ENCODE data around the gene MAP3K2. TPM values are rescaled to one million over a fixed set of nuclear protein-coding genes. Genes with fewer than 3 reads are reported as not detected.

The MAP3K2 gene
- total RNA-seq, 1 donor from 2014 or later = 79.5 TPM

GRCh38 chr2:127420039-127420864 is 32.5 kb upstream of the MAP3K2 start:
- Mint-ChIP-seq H3K9me3 (ENCODE audit: low read depth) (no peaks in the 10 kb centered on the region), H3K4me1 (ENCODE audit: low read depth) (peaks cover 36% of the 10 kb centered on the region), H3K27ac (ENCODE audit: unreplicated experiment) (no peak overlapping the region), H3K4me3 (ENCODE audit: unreplicated experiment) (no peak overlapping the region), H3K27me3 (ENCODE audit: low read depth) (no peaks in the 10 kb centered on the region), H3K36me3 (ENCODE audit: low read depth) (no peaks in the 10 kb centered on the region)
- TF ChIP-seq CTCF (IDR thresholded peaks at IDR 0.05) = no peak
- no peak for DNase-seq (ENCODE audit: low spot score)

- DNase-seq (ENCODE audit: low spot score) = no peak
- peaks cover 42% of the 10 kb centered on the region for H3K4me1 Mint-ChIP-seq (ENCODE audit: low read depth)
Observed at GRCh38 chr2:127419448-127420038, 31.8 kb upstream of the MAP3K2 start.

GRCh38 chr2:127419112-127419430 is 31.3 kb upstream of the MAP3K2 start:
- Mint-ChIP-seq H3K4me3 (ENCODE audit: unreplicated experiment) (no peak overlapping the region), H3K36me3 (ENCODE audit: low read depth) (no peaks in the 10 kb centered on the region), H3K4me1 (ENCODE audit: low read depth) (peaks cover 46% of the 10 kb centered on the region), H3K9me3 (ENCODE audit: low read depth) (no peaks in the 10 kb centered on the region), H3K27me3 (ENCODE audit: low read depth) (no peaks in the 10 kb centered on the region), H3K27ac (ENCODE audit: unreplicated experiment) (no peak overlapping the region)
- TF ChIP-seq CTCF (IDR thresholded peaks at IDR 0.05) = no peak
- DNase-seq (ENCODE audit: low spot score) = no peak

More at GRCh38 chr2:127419448-127420038, 31.8 kb upstream of the MAP3K2 start:
- H3K27ac Mint-ChIP-seq (ENCODE audit: unreplicated experiment) = no peak overlapping the region
- no peak for TF ChIP-seq CTCF (IDR thresholded peaks at IDR 0.05)
- no peaks in the 10 kb centered on the region for H3K9me3 Mint-ChIP-seq (ENCODE audit: low read depth)
- H3K4me3 Mint-ChIP-seq (ENCODE audit: unreplicated experiment) = no peak overlapping the region
- no peaks in the 10 kb centered on the region for H3K27me3 Mint-ChIP-seq (ENCODE audit: low read depth)
- H3K36me3 Mint-ChIP-seq (ENCODE audit: low read depth) = no peaks in the 10 kb centered on the region

- Mint-ChIP-seq H3K27me3 (ENCODE audit: low read depth) (no peaks in the 10 kb centered on the region), H3K27ac (ENCODE audit: unreplicated experiment) (no peak within 1 kb of the TSS), H3K4me3 (ENCODE audit: unreplicated experiment) (no peak within 1 kb of the TSS), H3K36me3 (ENCODE audit: low read depth) (peaks cover under 1% of the 10 kb centered on the region), H3K9me3 (ENCODE audit: low read depth) (peaks cover under 1% of the 10 kb centered on the region), H3K4me1 (ENCODE audit: low read depth) (peaks cover 46% of the 10 kb centered on the region)
- TF ChIP-seq CTCF (IDR thresholded peaks at IDR 0.05) = no peak
- no peak for DNase-seq (ENCODE audit: low spot score)
Observed at GRCh38 chr2:127418300-127419111, 30.7 kb upstream of the MAP3K2 start, which contains the start of gene PROC. TSS of gene PROC (plus strand) at chr2:127418427. CDS start at chr2:127419943, 1,516 bp downstream.

GRCh38 chr2:127417406-127417805 is 29.6 kb upstream of the MAP3K2 start:
- H3K36me3 Mint-ChIP-seq (ENCODE audit: low read depth) = peaks cover 1% of the 10 kb centered on the region
- peaks cover 53% of the 10 kb centered on the region for H3K4me1 Mint-ChIP-seq (ENCODE audit: low read depth)
- no peak for TF ChIP-seq CTCF (IDR thresholded peaks at IDR 0.05)
- no peak overlapping the region for H3K4me3 Mint-ChIP-seq (ENCODE audit: unreplicated experiment)
- H3K9me3 Mint-ChIP-seq (ENCODE audit: low read depth) = peaks cover 11% of the 10 kb centered on the region
- DNase-seq (ENCODE audit: low spot score) = no peak
- no peak overlapping the region for H3K27ac Mint-ChIP-seq (ENCODE audit: unreplicated experiment)
- no peaks in the 10 kb centered on the region for H3K27me3 Mint-ChIP-seq (ENCODE audit: low read depth)

Data from chondrocyte (in vitro differentiated cells).